Upper lobe of left lung (tissue), 4 donors: ENCODE results near the gene TPRX2.

ENCODE experiments used
- CTCF ChIP-seq, 6 experiments: fragments of 450-650 bp in 4 of 6; fragments of 200-600 bp in 2 of 6; sonication (generic) in 2 of 6; IDR thresholded peaks; one replicate each; pipeline ENCODE4 v1.5.1; 2016 to 2019; ENCODE audit warnings: antibody characterized with exemption in 6 of 6
- EP300 ChIP-seq, 4 donors: sonication (generic); formaldehyde crosslinking; IDR thresholded peaks; one replicate each; pipeline ENCODE4 v1.5.1; 2017; ENCODE audit warnings: antibody characterized with exemption in 4 of 4, control low read depth in 2 of 4
- POLR2A ChIP-seq, 4 donors: fragments of 450-650 bp; IDR thresholded peaks; one replicate each; pipeline ENCODE4 v1.5.1; 2016 to 2017; ENCODE audit warnings: antibody characterized with exemption in 4 of 4, mild to moderate bottlenecking in 2 of 4
- POLR2AphosphoS5 ChIP-seq, 2 donors: sonication (generic); formaldehyde crosslinking; IDR thresholded peaks; one replicate each; pipeline ENCODE4 v1.5.1; 2017; ENCODE audit warnings: antibody characterized with exemption in 2 of 2

DNA sequence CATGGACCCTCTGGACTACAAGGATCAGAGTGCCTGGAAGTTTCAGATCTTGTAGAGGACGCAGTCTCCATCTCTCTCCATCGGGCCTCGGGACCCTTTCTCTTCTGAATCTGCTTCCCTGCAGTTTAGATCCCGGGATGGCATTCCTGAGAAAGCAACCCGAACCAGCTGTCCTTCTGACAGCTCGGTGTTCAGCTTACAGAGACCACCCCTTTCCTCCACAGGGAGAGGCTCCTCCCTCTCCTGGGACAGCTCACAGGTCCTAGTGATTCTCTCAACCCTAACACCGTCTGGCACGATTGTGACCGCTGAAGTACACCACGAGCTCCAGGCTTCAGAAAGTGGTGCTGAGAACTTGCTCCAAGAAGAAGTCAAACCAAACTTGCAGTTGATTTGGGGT lies 19.1 kb upstream of the TPRX2 start:
- no peak for TF ChIP-seq CTCF (IDR thresholded peaks at IDR 0.05)
- no peak for TF ChIP-seq EP300 (IDR thresholded peaks at IDR 0.05)
- TF ChIP-seq POLR2AphosphoS5 (IDR thresholded peaks at IDR 0.05) = no peak
- no peak for TF ChIP-seq POLR2A (IDR thresholded peaks at IDR 0.05)
